IMR-90 (cell line): Measurements from ENCODE around the gene NUP107.

Experiments used
- CTCF ChIP-seq: conservative IDR thresholded peaks from 2 replicates; pipeline ENCODE4 v1.5.1; 2012; ENCODE audit warnings: mild to moderate bottlenecking, low read depth, low read length, improper control_type of control experiment
- MXI1 ChIP-seq: IDR thresholded peaks from 2 replicates; pipeline ENCODE4 v1.6.1; 2012; ENCODE audit warnings: low read depth, mild to moderate bottlenecking, low read length, moderate library complexity, borderline replicate concordance
- RCOR1 ChIP-seq: IDR thresholded peaks from 2 replicates; pipeline ENCODE4 v1.6.1; 2012; ENCODE audit warnings: mild to moderate bottlenecking, low read length, improper control_type of control experiment; ENCODE audit not compliant: insufficient replicate concordance
- RFX5 ChIP-seq: IDR thresholded peaks from 2 replicates; pipeline ENCODE4 v1.8.0; 2012; ENCODE audit warnings: low read depth, mild to moderate bottlenecking, low read length, moderate library complexity
- SMC3 ChIP-seq: fragments of 150-350 bp; IDR thresholded peaks from 2 replicates; pipeline ENCODE4 v1.6.1; 2016; ENCODE audit warnings: low read depth, mild to moderate bottlenecking, antibody characterized with exemption, low read length, moderate library complexity

GRCh38 chr12:68760806-68761441, 74.1 kb downstream of the NUP107 start:
- TF ChIP-seq CTCF (no peak), RCOR1 (no peak), SMC3 (no peak), MXI1 (no peak), RFX5 (no peak)
